ENCODE results near the gene NUCB1.
"Not testable (repeated sequence)": the region's sequence is repeated elsewhere in the genome, so short reads cannot be mapped to it uniquely, and the experiment has no call there.

The NUCB1 gene

GRCh38 chr19:48899781-48900476 lies at the start of gene NUCB1:
Gene NUCB1, plus strand, starts transcription at chr19:48900312. Its CDS starts 485 bp downstream, at chr19:48900797.
- peak; percentile 90 for FAIRE-seq

- FAIRE-seq: no peak
These were observed 47.8 kb upstream of the NUCB1 start for GRCh38 chr19:48852292-48852691.

- FAIRE-seq: no peak
These were observed 46.6 kb upstream of the NUCB1 start for GRCh38 chr19:48853483-48853882.

GRCh38 chr19:48854103-48854502 lies 46.0 kb upstream of the NUCB1 start:
- no peak for FAIRE-seq

GRCh38 chr19:48856921-48857320 lies 43.2 kb upstream of the NUCB1 start:
- no peak for FAIRE-seq

- no peak for FAIRE-seq
These were observed 41.0 kb upstream of the NUCB1 start for GRCh38 chr19:48858984-48859710.

GRCh38 chr19:48859711-48860572 lies 40.2 kb upstream of the NUCB1 start:
- FAIRE-seq: no peak

GRCh38 chr19:48861313-48861712 lies 38.8 kb upstream of the NUCB1 start:
- FAIRE-seq: no peak

GRCh38 chr19:48862827-48863226 lies 37.3 kb upstream of the NUCB1 start:
- FAIRE-seq: no peak

- no peak for FAIRE-seq
These were observed 33.4 kb upstream of the NUCB1 start for GRCh38 chr19:48866692-48867091.

- no peak for FAIRE-seq
These were observed 32.9 kb upstream of the NUCB1 start for GRCh38 chr19:48867123-48867745.

GRCh38 chr19:48867746-48868113 lies 32.4 kb upstream of the NUCB1 start:
- no peak for FAIRE-seq

GRCh38 chr19:48868114-48868886 lies 31.8 kb upstream of the NUCB1 start, which contains the start of gene PLEKHA4:
Gene PLEKHA4, minus strand, starts transcription at chr19:48868617. Its CDS starts 997 bp downstream, at chr19:48867620.
- no peak for FAIRE-seq

- no peak for FAIRE-seq
These were observed 30.1 kb upstream of the NUCB1 start for GRCh38 chr19:48870048-48870447.

- not testable (repeated sequence) for FAIRE-seq
These were observed 28.5 kb upstream of the NUCB1 start for GRCh38 chr19:48871471-48872181.

GRCh38 chr19:48872182-48872883 lies 27.8 kb upstream of the NUCB1 start, which contains the start of gene PPP1R15A:
Gene PPP1R15A, plus strand, starts transcription at chr19:48872421. Its CDS starts 813 bp downstream, at chr19:48873234.
- peak; percentile 73 for FAIRE-seq

GRCh38 chr19:48872884-48873475 lies 27.1 kb upstream of the NUCB1 start:
- no peak for FAIRE-seq

- FAIRE-seq: no peak
These were observed 26.4 kb upstream of the NUCB1 start for GRCh38 chr19:48873476-48874302.

Measured in islet of Langerhans (tissue), 1 donor.